ENCODE data around the gene ENOX1. TPM values are rescaled to one million over a fixed set of nuclear protein-coding genes. Genes with fewer than 3 reads are reported as not detected.

The ENOX1 gene
- total and polyA plus RNA-seq, 9 of the 15 experiments (the other 6 are each of a cell fraction or from before 2014, with no cell fraction given), result not detected

DNA sequence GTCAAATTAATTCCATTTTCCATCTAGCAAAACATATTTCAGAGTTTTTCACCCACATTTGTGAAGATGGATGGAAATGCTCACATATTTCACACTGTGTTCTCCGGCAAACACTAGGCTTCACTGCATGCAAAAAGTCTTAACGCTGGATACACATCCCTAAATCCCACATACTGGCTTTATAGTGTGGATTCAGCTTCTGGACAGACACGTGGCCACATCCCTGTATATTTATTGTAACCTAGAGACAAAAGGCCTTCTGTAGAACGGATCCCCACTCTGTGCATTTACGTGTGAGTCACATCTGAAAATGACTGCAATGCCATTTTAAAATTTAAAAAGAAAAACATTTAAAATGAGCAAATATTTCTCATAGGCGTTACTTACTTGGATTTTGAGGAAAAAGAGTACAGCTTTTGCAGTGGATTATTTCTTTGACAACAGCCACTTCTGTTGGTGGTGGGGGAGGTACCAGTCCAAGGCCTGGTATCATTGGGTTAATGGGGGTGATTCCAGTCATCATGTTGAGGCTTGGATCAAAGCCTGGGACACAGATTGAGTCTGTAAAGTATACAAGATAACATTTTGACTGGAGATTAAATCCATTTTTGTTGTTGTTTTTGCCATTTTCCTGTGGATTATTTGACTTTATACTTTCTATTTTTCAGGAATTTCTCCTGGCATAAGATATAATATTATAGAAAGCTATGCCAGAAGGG, 425.7 kb downstream of the ENOX1 start:
- H3K27ac ChIP-seq (ENCODE audit: extremely low read depth, low read depth, low read length), result no peak overlapping the region
- H3K4me1 ChIP-seq (replicated peaks in 1 of 2; ENCODE audit: control insufficient read depth in 2 of 2, insufficient read depth in 2 of 2, low read length in 2 of 2), result no peaks in the 10 kb centered on the region
- no peaks in the 10 kb centered on the region for H3K36me3 ChIP-seq (ENCODE audit: control insufficient read depth, insufficient read depth, low read length)
- WGBS (ENCODE audit: insufficient coverage, low coverage, missing lambda C conversion rate), result 2% methylated on average over 6 of the region's 6 CpGs
- no peak overlapping the region for H2AFZ ChIP-seq (ENCODE audit: low read depth, low read length)
- H4K20me1 ChIP-seq (replicated peaks; ENCODE audit: control insufficient read depth, insufficient read depth, low read length), result no peaks in the 10 kb centered on the region
- CTCF ChIA-PET (ENCODE audit: low intra/inter-chr PET ratio), result no interaction called here
- no peak for DNase-seq (ENCODE audit: extremely low read depth in 1 of 4, low spot score in 3 of 4)
- no peaks in the 10 kb centered on the region for H3K9me1 ChIP-seq (ENCODE audit: control insufficient read depth, insufficient read depth, low read length)
- H3K79me2 ChIP-seq (ENCODE audit: control insufficient read depth, insufficient read depth, low read length), result no peaks in the 10 kb centered on the region
- H3K27me3 ChIP-seq (ENCODE audit: control insufficient read depth in 2 of 2, insufficient read depth in 2 of 2, low read length in 2 of 2), result no peaks in the 10 kb centered on the region; a peak in 1 of 5 replicates
- in situ Hi-C loops (cut with MboI) (no loop called here), intact Hi-C loops (cut with micrococcal nuclease) (no loop called here)
- FAIRE-seq, result no peak
- no TSS peak for BruUV-seq (replicated peaks)
- no peak for ATAC-seq
- POLR2A ChIA-PET, result interaction anchor here (1.1 kb wide), 1 partner anchor 207 kb away, joined by 3 read pairs; no protein-coding TSS in a partner anchor
- no peak overlapping the region for H3K4me2 ChIP-seq (ENCODE audit: insufficient read depth, low read length)
- no peaks in the 10 kb centered on the region for H3K9me3 ChIP-seq (replicated peaks; ENCODE audit: control insufficient read depth, insufficient read depth, low read depth, low read length)
- TF ChIP-seq ZEB2 (IDR thresholded peaks at IDR 0.05), result no peak
- no peak for TF ChIP-seq PTRF (tag; IDR thresholded peaks at IDR 0.05)
- TF ChIP-seq, protein P1, sequence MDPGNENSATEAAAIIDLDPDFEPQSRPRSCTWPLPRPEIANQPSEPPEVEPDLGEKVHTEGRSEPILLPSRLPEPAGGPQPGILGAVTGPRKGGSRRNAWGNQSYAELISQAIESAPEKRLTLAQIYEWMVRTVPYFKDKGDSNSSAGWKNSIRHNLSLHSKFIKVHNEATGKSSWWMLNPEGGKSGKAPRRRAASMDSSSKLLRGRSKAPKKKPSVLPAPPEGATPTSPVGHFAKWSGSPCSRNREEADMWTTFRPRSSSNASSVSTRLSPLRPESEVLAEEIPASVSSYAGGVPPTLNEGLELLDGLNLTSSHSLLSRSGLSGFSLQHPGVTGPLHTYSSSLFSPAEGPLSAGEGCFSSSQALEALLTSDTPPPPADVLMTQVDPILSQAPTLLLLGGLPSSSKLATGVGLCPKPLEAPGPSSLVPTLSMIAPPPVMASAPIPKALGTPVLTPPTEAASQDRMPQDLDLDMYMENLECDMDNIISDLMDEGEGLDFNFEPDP (CRISPR knock-in tag; IDR thresholded peaks at IDR 0.05), result no peak
- TF ChIP-seq BCOR (IDR thresholded peaks at IDR 0.05), result no peak
- TF ChIP-seq SNIP1 (IDR thresholded peaks at IDR 0.05; ENCODE audit: low read depth), result no peak
- no peak for TF ChIP-seq FOXK1 (CRISPR knock-in tag; IDR thresholded peaks at IDR 0.05; ENCODE audit: borderline replicate concordance)
- no peak for TF ChIP-seq ZSCAN32 (CRISPR knock-in tag; IDR thresholded peaks at IDR 0.05)
- TF ChIP-seq, protein P2, sequence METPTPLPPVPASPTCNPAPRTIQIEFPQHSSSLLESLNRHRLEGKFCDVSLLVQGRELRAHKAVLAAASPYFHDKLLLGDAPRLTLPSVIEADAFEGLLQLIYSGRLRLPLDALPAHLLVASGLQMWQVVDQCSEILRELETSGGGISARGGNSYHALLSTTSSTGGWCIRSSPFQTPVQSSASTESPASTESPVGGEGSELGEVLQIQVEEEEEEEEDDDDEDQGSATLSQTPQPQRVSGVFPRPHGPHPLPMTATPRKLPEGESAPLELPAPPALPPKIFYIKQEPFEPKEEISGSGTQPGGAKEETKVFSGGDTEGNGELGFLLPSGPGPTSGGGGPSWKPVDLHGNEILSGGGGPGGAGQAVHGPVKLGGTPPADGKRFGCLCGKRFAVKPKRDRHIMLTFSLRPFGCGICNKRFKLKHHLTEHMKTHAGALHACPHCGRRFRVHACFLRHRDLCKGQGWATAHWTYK (CRISPR knock-in tag; IDR thresholded peaks at IDR 0.05), result no peak
- TF ChIP-seq RBM34 (IDR thresholded peaks at IDR 0.05; ENCODE audit: borderline replicate concordance, insufficient read depth, low read length), result no peak
- TF ChIP-seq GATA2 (CRISPR knock-in tag; IDR thresholded peaks at IDR 0.05), result no peak
- no peak for TF ChIP-seq HDAC8 (tag; IDR thresholded peaks at IDR 0.05)
- TF ChIP-seq YY1 (IDR thresholded peaks at IDR 0.05; ENCODE audit: borderline replicate concordance in 1 of 3, control insufficient read depth in 1 of 3, extremely low read depth in 1 of 3, insufficient read depth in 3 of 3, insufficient read length in 1 of 3, insufficient replicate concordance in 2 of 3, low read depth in 1 of 3, low read length in 2 of 3), result no peak
- TF ChIP-seq ZBED1 (IDR thresholded peaks at IDR 0.05), result no peak
- TF ChIP-seq E2F3 (CRISPR knock-in tag; IDR thresholded peaks at IDR 0.05), result no peak
- H3K9ac ChIP-seq (ENCODE audit: insufficient read depth in 1 of 2, low read depth in 2 of 2, low read length in 2 of 2), result no peak overlapping the region
- no peak overlapping the region for H3K4me3 ChIP-seq
